ENCODE results near the gene RNF133.

Gene RNF133

DNA sequence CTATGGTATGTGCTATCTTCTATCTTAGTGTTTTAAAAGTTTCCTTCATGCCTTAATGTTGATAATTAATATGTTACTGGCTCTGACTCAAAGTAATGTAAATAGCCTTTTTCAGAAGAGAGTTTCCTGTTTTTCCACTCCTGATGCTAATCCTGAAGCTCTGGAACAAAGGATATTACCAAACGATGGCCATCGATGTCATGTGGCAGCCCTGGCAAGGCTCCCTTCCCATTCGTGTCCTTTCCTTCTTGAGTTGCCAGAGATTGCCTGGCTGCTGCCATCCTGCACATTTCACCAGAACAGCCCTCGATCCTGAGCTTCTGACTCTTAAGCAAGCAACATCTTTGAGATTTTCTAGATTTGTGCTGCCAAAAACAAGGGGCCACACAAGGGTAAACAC is 46.0 kb downstream of the RNF133 start:
- H3K27ac ChIP-seq: no peak overlapping the region
- H3K4me3 ChIP-seq: no peak overlapping the region

DNA sequence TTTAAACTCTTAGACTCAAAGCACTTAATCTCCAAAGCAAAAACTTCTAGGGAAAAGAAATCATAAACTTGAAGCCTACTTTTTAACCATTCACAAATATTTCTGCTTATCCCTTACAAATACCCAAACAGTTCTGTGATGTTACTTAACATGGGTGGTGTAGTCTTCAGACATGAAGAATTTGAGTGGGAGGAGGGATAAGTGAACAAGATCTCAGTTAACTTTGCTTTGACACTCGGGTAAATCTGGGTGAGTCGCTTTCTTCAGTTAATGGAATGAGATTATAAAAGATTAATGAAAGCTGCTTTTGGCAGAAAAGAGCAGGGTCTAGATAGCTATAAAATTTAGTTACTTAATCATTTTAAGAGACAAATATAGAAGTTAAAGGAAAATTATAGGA is 47.5 kb downstream of the RNF133 start:
- Histone ChIP-seq H3K27ac (no peak overlapping the region), H3K4me3 (no peak overlapping the region)

Measured in skin epidermis (tissue), 12 donors.